Measurements from ENCODE around the gene ZNF784.

The ZNF784 gene

DNA sequence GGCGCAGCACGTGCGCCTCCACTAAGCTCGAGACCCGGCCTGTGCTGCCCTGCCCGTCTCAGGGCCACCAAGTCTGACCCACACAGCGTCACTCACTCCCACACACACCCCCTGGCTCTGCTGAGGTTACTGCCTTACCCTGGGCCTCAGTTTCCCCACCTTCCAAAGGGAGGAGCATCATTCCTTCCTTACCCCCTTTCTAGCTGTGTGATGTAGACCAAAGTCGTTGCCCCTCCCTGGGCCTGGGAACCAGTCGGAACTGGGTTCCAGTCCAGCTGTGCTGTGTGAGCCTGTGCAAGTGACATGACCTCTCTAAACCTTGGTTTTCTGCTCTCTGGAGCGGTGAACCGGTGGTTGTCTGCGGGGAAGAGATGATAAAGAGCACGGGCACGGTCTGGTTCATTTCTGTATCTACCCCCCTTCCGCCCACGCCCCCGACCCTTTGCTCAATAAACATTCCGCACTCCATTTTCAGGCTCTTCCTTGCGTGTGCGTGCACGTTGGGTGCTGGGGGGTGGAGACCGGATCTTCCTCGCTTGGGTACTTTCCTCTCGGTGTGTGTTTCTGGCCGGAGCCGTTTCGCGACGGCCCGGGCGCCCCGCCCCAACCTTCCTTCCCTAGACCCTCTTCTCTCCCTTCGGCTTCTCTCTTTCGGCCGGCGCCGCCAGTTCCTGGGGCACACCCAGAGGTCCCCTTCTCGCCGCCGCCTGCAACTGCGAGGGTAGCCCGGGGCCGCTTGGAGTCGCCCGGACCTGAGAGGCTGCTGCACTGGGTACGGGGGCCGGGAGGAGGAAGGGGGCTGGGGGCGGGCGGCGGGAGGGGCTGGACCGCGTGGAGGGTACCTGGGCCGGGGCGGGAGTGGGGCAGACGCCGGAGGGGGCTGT, 18.9 kb upstream of the ZNF784 start, which contains the start of gene ZNF581:
TSS of gene ZNF581 (plus strand) at position 647 of the 884 bp plus-strand sequence. CDS start 923 bp downstream, outside the sequence.
- DNase-seq (ENCODE audit: low read depth) = peak; percentile 70

DNA sequence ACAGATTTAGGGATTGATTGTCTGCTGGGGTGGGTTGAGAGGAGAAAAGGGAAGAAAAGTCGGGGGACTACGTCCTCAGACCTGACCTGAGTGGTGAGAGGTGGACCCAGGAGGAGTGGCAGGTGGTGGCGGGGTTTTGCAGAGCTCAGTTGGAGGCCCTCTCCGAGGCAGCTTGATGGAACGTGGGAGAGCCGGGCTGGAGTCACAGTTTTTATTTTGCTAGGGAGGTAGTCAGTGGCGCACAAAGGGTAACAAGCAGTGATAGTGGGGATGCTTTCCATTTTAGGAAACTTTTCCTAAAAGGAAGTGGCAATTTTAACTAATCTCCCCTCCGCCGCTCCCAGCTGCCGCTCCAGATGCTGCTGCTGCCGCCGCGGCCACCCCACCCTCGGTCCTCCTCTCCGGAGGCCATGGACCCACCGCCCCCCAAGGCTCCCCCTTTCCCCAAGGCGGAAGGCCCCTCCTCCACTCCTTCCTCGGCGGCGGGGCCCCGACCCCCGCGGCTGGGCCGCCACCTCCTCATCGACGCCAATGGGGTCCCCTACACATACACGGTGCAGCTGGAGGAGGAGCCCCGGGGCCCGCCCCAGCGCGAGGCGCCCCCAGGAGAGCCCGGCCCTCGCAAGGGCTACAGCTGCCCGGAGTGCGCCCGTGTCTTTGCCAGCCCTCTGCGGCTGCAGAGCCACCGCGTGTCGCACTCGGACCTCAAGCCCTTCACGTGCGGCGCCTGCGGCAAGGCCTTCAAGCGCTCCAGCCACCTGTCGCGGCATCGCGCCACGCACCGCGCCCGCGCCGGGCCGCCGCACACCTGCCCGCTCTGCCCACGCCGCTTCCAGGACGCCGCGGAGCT, 18.0 kb upstream of the ZNF784 start:
- no peak for DNase-seq (ENCODE audit: low read depth)

DNA sequence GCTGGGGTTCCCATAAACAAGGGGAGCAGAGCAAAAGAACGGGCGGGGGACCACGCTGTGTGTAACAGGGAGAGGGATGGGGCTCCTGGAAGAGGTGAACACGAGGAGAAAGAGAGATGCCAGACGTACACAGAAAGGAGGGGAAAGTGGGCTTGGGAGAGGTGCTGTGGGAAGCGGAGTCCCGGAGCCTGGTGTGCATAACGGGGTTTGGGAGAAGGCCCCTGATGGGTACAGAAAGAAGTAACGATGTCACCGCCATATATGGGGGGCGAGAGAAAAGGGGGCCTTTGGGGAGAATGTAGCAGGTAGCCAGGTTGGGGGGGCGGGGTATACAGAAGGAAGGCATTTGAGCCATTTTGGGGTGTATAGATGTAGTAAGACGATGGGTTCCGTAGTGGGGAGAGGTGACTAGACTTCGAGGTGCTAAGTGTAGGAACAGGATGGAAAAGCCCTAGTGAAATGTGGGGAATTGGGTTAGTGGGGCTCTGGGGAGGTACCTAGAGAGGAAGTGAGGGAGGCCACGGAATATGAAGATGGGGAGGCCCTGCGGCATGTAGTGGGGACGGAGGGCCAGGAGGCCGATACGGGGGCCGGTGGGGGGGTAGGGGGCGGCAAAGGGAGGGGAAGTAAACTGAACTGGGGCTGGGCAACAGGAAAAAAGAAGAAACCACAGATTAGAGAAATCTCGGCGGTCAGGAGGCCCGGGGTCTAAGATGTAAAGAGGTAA, 17.2 kb upstream of the ZNF784 start:
- no peak for DNase-seq (ENCODE audit: low read depth)

GRCh38 chr19:55640577-55641425, 16.4 kb upstream of the ZNF784 start, which contains the start of gene ZNF580:
ZNF580 (plus strand) TSS chr19:55641002; CDS start chr19:55642509, 1,507 bp downstream.
- no peak for DNase-seq (ENCODE audit: low read depth)

DNA sequence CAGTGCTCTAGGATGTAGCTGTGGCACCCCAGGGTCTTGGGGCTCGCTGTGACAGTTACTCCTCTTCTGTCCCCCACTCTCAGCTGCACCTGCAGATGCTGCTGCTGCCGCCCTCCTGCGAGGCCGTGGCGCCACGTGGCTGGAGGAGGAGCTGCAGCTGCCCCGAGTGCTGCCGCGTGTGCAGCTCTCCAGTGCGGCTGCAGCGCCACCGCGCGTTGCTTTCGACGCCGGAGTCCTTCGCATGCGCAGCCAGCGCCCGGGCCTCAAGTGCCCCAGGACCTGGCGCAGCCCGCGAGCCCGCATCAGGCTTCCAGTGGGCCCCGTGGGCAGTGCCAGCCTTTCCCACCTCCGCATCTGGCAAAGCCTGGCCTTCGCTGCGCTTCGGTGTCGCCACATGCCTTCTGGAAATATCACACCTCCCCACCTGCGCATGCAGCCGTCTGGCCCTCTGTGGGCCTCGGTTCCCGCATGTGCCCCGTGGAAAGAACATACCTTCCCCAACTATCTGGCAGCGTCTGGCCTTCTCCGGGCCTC, 15.7 kb upstream of the ZNF784 start:
- DNase-seq (ENCODE audit: low read depth) = no peak

- DNase-seq (ENCODE audit: low read depth) = no peak
Measured at GRCh38 chr19:55638864-55639359, 14.5 kb upstream of the ZNF784 start.

DNA sequence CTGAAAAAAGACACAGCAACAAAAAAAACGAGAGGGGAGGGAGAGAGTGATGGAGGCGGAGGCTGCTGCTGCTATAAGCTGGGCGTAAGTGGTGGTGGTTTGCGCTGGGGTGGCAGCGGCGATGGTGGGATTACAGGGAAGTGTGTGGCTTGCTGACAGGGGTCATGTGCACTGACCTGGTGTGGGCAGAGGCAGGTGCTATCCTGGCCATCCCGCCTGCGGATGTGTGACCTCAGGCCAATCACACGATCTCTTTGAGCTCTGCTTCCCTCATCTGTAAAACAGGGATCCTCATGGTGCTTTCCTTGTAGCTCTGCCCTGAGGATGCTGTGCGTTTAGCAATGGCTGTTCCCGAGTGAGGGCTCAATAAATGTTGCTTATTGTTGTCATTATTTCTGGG, 13.2 kb upstream of the ZNF784 start:
- no peak for DNase-seq (ENCODE audit: low read depth)

DNA sequence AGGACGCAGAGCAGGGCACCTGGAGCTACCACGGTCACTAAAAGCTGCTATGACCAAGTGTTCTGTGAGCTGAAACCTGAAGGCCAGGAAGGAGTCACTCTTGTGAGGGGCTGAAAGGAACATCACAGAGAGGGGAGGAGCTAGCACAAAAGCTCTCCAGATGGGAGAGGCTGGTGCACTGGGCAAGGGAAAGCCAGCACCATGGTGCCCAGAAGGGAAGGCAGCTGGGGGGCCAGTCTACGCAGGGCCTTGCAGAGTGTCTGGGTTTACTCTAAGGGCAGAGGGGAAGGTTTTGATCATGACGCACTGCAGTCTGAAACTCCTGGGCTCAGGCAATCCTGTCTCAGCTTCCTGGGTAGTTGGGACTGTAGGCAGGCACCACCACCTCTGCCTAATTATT, 12.4 kb upstream of the ZNF784 start:
- no peak for DNase-seq (ENCODE audit: low read depth)

- DNase-seq (ENCODE audit: low read depth) = no peak
Measured at GRCh38 chr19:55635856-55636440, 11.6 kb upstream of the ZNF784 start.

- DNase-seq (ENCODE audit: low read depth) = no peak
Measured at GRCh38 chr19:55635334-55635717, 11.0 kb upstream of the ZNF784 start.

DNA sequence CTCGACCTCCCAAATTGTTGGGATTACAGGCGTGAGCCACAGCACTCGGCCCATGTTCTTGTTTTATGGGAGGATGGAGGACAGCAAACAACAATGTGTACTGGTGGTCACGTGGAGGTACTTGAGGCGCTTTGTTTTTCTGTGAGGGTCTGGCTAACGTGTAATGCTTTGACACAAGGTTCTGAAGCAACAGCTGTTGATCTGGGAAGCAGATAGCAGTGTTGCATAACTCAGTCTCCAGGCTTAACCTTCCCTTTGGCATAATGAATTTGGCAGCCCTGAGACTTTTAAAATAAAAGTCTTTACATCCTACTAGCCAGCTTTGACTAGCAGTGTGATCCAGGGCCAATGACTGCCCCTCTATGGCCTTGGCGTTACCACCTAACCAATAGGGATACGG, 9.5 kb upstream of the ZNF784 start:
- no peak for DNase-seq (ENCODE audit: low read depth)

DNA sequence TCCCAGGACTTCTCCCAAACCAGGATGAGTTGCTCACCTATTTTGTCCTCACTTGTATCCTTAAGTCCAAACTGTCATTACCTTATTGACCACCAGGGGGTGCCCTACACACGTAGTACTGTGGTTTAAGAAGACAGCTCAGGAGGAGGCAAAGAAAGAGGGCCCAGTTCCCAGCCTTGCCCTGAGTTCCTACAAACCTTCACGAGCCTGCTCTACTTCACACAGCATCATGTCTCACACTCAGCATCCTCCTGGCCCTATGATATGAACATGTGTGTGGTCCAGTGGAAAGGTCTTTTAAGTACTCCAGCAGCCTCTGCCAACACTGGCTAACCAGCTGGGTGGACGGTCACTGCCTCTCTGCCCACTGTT, 8.1 kb upstream of the ZNF784 start:
- DNase-seq (ENCODE audit: low read depth) = no peak

GRCh38 chr19:55626350-55626749, 2.0 kb upstream of the ZNF784 start:
- DNase-seq (ENCODE audit: low read depth) = no peak

GRCh38 chr19:55625004-55625326, 599 bp upstream of the ZNF784 start:
- DNase-seq (ENCODE audit: low read depth) = no peak

- DNase-seq (ENCODE audit: low read depth) = no peak
Measured at GRCh38 chr19:55623561-55623960, 805 bp downstream of the ZNF784 start.

GRCh38 chr19:55623130-55623529, 1.2 kb downstream of the ZNF784 start:
- DNase-seq (ENCODE audit: low read depth) = no peak

DNA sequence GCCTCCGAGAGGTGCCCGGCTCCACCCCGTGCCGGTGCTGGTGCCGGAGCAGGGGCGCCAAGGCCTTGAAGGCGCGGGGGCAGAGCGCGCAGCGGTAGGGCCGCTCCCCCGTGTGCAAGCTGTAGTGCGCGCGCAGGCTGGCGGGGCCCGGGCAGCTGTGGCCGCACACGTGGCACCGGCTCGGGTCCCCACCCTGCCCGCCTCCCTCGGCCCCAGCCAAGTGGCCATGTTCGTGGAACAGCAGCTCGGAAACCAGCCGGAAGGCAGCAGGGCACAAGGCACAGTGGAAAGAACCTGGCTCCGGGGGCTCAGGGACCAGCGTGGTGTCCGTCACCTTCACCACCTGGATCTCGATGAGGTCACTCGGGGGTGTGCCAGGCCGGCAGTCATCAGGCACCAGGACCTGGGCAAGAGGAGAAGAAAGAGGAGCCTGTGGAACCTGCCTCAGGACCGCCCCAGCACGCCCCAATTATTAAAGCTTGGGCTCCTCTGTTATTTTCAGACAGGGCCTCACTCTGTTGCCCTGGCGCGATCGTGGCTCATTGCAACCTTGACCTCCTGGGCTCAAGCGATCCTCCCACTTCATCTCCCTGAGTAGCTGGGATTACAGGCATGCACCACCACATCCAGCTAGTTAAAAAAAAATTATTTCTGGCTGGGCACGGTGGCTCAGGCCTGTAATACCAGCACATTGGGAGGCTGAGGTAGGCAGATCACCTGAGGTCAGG, 2.0 kb downstream of the ZNF784 start:
- DNase-seq (ENCODE audit: low read depth) = no peak

- DNase-seq (ENCODE audit: low read depth) = no peak
Measured at GRCh38 chr19:55621673-55622231, 2.6 kb downstream of the ZNF784 start.

GRCh38 chr19:55621205-55621672, 3.1 kb downstream of the ZNF784 start:
- DNase-seq (ENCODE audit: low read depth) = no peak
